Muscle layer of duodenum (tissue), 2 donors: ENCODE data around the gene SKI.
A peak's percentile ranks its signal among the peaks of the same experiment; 100 is the strongest.

Experiments used
- H3K27ac ChIP-seq: one replicate; pipeline ENCODE4 v1.7.0; 2013; ENCODE audit warnings: mild to moderate bottlenecking, low read length
- H3K27me3 ChIP-seq: one replicate; pipeline ENCODE4 v1.7.0; 2013; ENCODE audit warnings: low read depth, mild to moderate bottlenecking, control low read depth, low read length
- H3K36me3 ChIP-seq, 2 donors: one replicate each; pipeline ENCODE4 v1.7.0; 2013; ENCODE audit warnings: low read length in 2 of 2, control low read depth in 1 of 2, mild to moderate bottlenecking in 1 of 2; ENCODE audit not compliant: insufficient read depth in 2 of 2, control insufficient read depth in 1 of 2
- H3K4me1 ChIP-seq, 2 donors: one replicate each; pipeline ENCODE4 v1.7.0; 2013; ENCODE audit warnings: low read length in 2 of 2, mild to moderate bottlenecking in 2 of 2, control low read depth in 1 of 2, moderate library complexity in 1 of 2; ENCODE audit not compliant: insufficient read depth in 2 of 2, control insufficient read depth in 1 of 2
- H3K4me3 ChIP-seq, 2 donors: one replicate each; pipeline ENCODE4 v1.7.0; 2013; ENCODE audit warnings: low read length in 2 of 2, low read depth in 1 of 2, mild to moderate bottlenecking in 1 of 2
- H3K9me3 ChIP-seq, 2 donors: one replicate each; pipeline ENCODE4 v1.7.0; 2013; ENCODE audit warnings: low read length in 2 of 2, control low read depth in 1 of 2, mild to moderate bottlenecking in 1 of 2; ENCODE audit not compliant: control insufficient read depth in 1 of 2
- donor health status: healthy.

SKI gene

DNA sequence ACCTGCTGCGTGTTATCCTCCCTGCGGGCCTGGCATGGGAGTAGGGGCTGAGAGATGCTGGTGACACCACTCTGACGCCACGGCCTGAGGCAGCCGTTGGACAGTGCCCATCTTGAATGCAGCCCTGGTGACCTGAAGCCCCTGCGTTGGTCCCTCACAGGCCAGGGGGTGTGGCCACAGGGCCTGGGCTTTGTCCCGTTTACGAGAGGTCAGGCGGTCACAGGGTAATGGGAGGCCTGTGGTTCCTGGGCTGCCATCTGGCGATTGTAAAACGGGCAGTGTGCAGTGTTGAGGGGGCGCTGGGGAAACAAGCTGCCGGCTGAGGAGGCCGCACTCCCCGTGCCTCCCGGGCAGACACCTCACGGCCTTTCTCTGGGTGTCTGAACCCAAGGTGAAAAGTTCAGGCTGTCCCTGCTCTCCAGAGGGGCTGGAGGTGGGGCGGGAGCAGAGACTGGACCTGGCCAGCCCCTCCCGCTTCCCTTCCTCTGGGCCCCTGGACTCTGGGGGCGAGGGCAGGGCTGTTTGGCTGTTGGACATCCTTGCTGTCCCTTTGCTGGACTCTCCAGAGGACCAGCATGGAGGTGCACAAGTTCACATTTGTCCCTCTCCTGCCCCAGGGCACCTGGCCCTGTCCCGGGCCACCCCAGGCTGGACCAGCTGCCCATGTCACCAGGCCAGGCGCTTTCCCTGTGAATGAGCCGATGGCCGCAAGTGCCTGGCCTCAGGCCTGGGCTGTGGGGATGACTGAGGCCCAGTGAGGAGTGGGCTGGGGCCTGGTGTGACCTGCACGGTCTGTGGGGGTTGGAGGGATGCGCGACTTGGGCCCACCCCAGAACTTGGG is 42.4 kb downstream of the SKI start:
- H3K9me3 ChIP-seq = no peaks in the 10 kb centered on the region
- no peaks in the 10 kb centered on the region for H3K27me3 ChIP-seq
- H3K36me3 ChIP-seq = no peaks in the 10 kb centered on the region
- H3K4me3 ChIP-seq = no peak overlapping the region
- H3K4me1 ChIP-seq = peaks cover 4 to 91% of the 10 kb centered on the region in 2 donors
- H3K27ac ChIP-seq = no peak overlapping the region

DNA sequence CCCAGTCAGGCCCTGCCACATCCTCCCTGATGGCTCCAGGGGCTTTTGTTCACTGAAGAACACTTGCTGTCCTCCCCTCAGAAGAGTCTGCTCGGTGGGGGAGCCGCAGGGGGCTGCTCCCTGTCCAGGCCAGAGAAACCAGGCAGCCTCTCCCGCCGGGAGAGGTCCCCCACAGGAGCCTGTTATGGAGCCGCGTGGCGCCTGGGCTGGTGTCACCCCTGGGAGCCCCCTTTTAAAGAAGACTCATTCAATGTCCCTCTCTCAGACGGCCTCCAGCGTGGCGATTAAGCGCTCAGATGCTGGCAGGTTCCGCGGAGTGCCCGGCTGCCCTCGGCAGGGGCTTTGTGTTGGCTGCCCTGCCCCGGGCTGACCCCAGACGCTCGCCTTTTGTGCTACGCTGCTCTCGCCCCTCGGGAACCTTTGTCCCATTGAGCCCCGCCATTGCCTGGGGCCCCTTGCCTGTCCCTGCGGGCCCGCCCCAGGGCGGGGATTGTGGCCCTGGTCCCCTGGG is 43.1 kb downstream of the SKI start:
- H3K4me3 ChIP-seq = no peak overlapping the region
- H3K9me3 ChIP-seq = no peaks in the 10 kb centered on the region
- peaks cover 8 to 93% of the 10 kb centered on the region in 2 donors for H3K4me1 ChIP-seq
- no peaks in the 10 kb centered on the region for H3K27me3 ChIP-seq
- H3K36me3 ChIP-seq = no peaks in the 10 kb centered on the region
- H3K27ac ChIP-seq = no peak overlapping the region

DNA sequence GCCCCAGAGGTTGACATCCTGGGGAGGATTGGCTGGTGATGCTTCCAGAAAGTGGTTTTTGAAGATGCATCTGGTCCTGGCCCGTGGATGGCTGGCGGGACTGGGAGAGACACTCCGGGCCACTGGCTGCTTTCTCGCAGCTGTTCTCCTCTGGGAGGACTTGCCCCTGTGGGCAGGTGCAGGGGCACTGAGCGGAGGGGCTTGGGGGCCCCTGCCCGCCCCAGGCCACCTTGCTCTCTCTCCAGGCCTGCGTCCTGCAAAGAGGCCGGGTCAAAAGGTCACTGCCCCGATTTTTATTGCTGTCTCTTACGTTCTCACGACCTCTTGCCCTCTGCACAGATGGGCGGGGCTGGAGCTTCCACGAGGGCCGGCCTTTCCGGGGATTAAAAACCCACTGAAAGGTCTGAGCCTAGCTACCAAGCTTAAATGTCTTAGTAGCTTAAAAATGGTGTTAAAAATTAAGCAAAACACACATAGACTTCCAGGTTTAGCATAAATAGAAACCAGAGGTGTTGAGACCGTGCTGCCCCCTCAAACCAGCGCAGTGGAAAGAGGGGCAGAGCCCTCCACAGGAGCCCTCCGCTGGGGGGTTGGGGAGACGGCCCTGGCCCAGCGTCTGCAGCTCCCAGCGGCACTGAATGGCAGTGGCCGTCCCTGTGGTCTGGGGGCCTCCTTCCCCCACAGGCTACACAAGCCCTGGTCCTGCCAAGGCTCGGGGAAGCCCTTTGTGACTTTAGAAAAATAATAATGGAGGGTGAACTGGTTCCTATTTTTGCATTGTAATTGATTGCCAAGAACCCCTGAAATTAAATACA is 43.9 kb downstream of the SKI start:
- H3K27ac ChIP-seq = no peak overlapping the region
- H3K27me3 ChIP-seq = no peaks in the 10 kb centered on the region
- peak overlapping the region in 1 of 2 donors; percentile 17 for H3K4me3 ChIP-seq
- no peaks in the 10 kb centered on the region for H3K36me3 ChIP-seq
- H3K4me1 ChIP-seq = peaks cover 13 to 93% of the 10 kb centered on the region in 2 donors
- no peaks in the 10 kb centered on the region for H3K9me3 ChIP-seq

GRCh38 chr1:2272686-2273400 is 44.7 kb downstream of the SKI start:
- Histone ChIP-seq H3K36me3 (no peaks in the 10 kb centered on the region), H3K4me1 (peaks cover 16 to 90% of the 10 kb centered on the region in 2 donors), H3K27me3 (no peaks in the 10 kb centered on the region), H3K9me3 (no peaks in the 10 kb centered on the region), H3K4me3 (peak overlapping the region in 1 of 2 donors; percentile 6), H3K27ac (no peak overlapping the region)

- H3K27me3 ChIP-seq = no peaks in the 10 kb centered on the region
- peaks cover 23 to 90% of the 10 kb centered on the region in 2 donors for H3K4me1 ChIP-seq
- no peaks in the 10 kb centered on the region for H3K9me3 ChIP-seq
- no peaks in the 10 kb centered on the region for H3K36me3 ChIP-seq
- H3K27ac ChIP-seq = no peak overlapping the region
- peak overlapping the region in 1 of 2 donors; percentile 6 for H3K4me3 ChIP-seq
Measured at GRCh38 chr1:2273401-2274090, 45.4 kb downstream of the SKI start.

DNA sequence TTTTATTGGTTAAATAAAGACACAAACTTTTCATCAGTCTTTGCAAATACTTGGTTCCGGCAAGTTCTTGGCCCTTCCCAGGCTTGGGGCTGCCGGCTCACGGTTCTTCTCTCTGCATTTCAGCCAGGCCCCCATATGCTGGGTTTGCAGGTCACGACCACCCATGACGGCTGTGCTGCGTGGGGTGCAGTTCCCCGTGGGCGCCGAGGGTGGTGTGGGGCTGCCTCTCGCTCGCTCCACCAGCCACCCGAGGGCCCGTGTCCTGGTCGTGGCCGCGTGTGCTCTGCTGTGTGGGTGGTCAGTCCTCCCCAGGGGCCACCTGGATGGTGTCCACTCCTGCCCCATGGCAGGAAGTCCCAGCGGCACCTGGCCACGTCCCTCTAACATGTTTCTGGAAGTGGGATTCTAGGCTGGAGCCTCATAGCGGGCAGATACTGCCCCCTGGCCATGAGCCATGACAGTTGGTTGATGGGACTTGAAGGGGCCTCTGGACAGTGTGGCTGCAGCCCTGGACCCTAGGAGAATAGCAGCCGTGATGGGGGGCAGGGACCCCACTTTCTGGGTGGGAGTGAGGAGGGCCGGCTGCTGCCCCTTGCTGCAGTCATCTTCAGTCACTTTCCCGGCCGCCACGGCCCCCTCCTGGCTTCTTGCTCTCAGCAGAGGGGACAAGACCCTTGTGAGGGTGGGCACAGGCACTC is 46.3 kb downstream of the SKI start:
- H3K9me3 ChIP-seq = no peaks in the 10 kb centered on the region
- no peaks in the 10 kb centered on the region for H3K36me3 ChIP-seq
- no peaks in the 10 kb centered on the region for H3K27me3 ChIP-seq
- peak overlapping the region in 1 of 2 donors; percentile 10 for H3K4me3 ChIP-seq
- peaks cover 29 to 93% of the 10 kb centered on the region in 2 donors for H3K4me1 ChIP-seq
- no peak overlapping the region for H3K27ac ChIP-seq

- Histone ChIP-seq H3K4me3 (no peak overlapping the region), H3K27me3 (no peaks in the 10 kb centered on the region), H3K36me3 (no peaks in the 10 kb centered on the region), H3K9me3 (no peaks in the 10 kb centered on the region), H3K4me1 (peaks cover 29 to 96% of the 10 kb centered on the region in 2 donors), H3K27ac (no peak overlapping the region)
Measured at GRCh38 chr1:2274929-2275475, 46.9 kb downstream of the SKI start.

DNA sequence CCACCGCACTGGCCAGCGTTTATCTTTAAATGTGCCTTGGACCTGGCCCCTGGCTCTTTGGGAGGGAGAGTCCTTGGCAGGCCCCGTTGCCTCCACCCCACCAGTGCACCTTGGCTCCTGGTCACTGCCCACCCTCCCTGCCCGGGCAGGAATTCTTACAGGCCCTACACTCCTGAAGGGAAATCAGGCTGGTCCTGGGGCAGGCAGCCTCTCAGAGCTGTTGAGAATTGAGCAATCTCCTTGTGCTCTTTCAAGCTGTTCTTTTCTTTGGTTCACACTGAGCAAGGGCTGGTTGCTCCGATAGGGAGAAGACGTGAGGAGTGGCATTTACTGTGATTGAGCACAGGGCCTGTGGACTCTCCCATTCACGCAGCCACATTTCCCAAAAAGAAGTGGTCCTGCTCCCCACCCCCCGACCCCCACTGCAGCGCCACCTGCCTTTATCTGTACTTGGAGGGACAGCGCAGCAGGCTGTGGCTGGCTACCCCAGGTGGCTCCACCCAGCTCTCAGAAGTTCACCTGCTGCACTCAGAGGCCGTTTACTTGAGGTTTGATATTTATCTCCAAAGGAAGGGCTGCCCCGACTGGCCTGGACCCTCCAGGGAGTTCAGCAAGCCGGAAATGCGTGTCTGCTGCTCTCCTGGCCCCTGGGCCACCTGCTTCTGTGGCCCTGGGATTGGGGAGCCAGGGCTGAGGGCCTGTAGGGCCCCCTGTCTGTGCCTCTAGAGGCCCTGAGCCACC is 47.8 kb downstream of the SKI start:
- Histone ChIP-seq H3K27ac (peak overlapping the region; percentile 39), H3K27me3 (no peaks in the 10 kb centered on the region), H3K4me1 (peaks cover 25 to 87% of the 10 kb centered on the region in 2 donors), H3K4me3 (no peak overlapping the region), H3K9me3 (no peaks in the 10 kb centered on the region), H3K36me3 (no peaks in the 10 kb centered on the region)

DNA sequence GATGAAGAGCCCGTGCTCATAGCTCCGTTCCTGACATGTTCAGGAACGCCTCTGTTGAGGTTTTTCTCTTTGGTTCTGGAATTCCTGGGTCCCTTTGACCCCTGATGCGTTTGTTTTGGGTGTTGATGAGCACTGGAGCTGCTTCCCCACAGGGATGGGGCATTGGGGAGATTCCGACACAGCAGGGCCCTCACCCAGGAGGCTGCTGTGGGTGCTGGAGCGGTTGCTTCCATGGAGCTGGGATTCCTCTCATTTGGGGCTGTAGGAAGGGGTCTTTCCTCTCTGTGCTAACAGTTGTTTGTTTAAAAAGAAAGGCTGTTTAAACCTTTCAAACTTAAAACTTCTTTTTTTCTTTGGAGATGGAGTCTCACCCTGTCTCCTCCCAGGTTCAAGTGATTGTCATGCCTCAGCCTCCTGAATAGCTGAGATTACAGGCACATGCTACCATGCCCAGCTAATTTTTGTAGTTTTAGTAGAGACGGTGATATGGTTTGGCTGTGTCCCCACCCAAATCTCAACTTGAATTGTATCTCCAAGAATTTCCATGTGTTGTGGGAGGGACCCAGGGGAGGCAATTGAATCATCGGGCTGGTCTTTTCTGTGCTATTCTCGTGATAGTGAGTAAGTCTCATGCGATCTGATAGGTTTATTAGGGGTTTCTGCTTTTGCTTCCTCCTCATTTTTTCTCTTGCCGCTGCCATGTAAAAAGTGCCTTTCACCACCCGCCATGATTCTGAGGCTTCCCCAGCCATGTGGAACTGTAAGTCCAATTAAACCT is 48.9 kb downstream of the SKI start:
- H3K4me3 ChIP-seq = no peak overlapping the region
- H3K27ac ChIP-seq = no peak overlapping the region
- H3K36me3 ChIP-seq = no peaks in the 10 kb centered on the region
- H3K4me1 ChIP-seq = peaks cover 25 to 77% of the 10 kb centered on the region in 2 donors
- no peaks in the 10 kb centered on the region for H3K27me3 ChIP-seq
- no peaks in the 10 kb centered on the region for H3K9me3 ChIP-seq
